HG02885 (cell line): ENCODE data around the gene PAPSS1.

Experiments used
- ATAC-seq: cut with Tn5 transposase; IDR thresholded peaks from one replicate; pipeline ENCODE4 v1.9.1; 2021; ENCODE audit warnings: mild to moderate bottlenecking; ENCODE audit not compliant: unreplicated experiment, poor library complexity

The PAPSS1 gene

GRCh38 chr4:107635735-107636134 is 84.3 kb downstream of the PAPSS1 start:
- no peak for ATAC-seq

- ATAC-seq: no peak
Observed at GRCh38 chr4:107631560-107631959, 88.5 kb downstream of the PAPSS1 start.

- no peak for ATAC-seq
Observed at GRCh38 chr4:107630185-107630705, 89.8 kb downstream of the PAPSS1 start.

GRCh38 chr4:107629318-107629717 is 90.7 kb downstream of the PAPSS1 start:
- no peak for ATAC-seq

- no peak for ATAC-seq
Observed at GRCh38 chr4:107625391-107625902, 94.6 kb downstream of the PAPSS1 start.

GRCh38 chr4:107624024-107624423 is 96.0 kb downstream of the PAPSS1 start:
- no peak for ATAC-seq

- no peak for ATAC-seq
Observed at GRCh38 chr4:107622006-107622405, 98.0 kb downstream of the PAPSS1 start.

GRCh38 chr4:107619731-107620130 is 100.3 kb downstream of the PAPSS1 start:
- ATAC-seq: no peak

GRCh38 chr4:107619066-107619465 is 101.0 kb downstream of the PAPSS1 start:
- no peak for ATAC-seq

- ATAC-seq: no peak
Observed at GRCh38 chr4:107618656-107619055, 101.4 kb downstream of the PAPSS1 start.

GRCh38 chr4:107616838-107617389 is 103.1 kb downstream of the PAPSS1 start:
- ATAC-seq: no peak

GRCh38 chr4:107615809-107616208 is 104.2 kb downstream of the PAPSS1 start:
- no peak for ATAC-seq

GRCh38 chr4:107603430-107603829 is 116.6 kb downstream of the PAPSS1 start:
- ATAC-seq: no peak

- ATAC-seq: no peak
Observed at GRCh38 chr4:107600983-107601382, 119.1 kb downstream of the PAPSS1 start.

- no peak for ATAC-seq
Observed at GRCh38 chr4:107600436-107600835, 119.6 kb downstream of the PAPSS1 start.

GRCh38 chr4:107599841-107600240 is 120.2 kb downstream of the PAPSS1 start:
- no peak for ATAC-seq

- ATAC-seq: no peak
Observed at GRCh38 chr4:107593230-107593629, 126.8 kb downstream of the PAPSS1 start.

GRCh38 chr4:107592519-107592918 is 127.5 kb downstream of the PAPSS1 start:
- peak; percentile 98 for ATAC-seq

GRCh38 chr4:107589269-107589668 is 130.8 kb downstream of the PAPSS1 start:
- ATAC-seq: no peak

- ATAC-seq: no peak
Observed at GRCh38 chr4:107586371-107586770, 133.7 kb downstream of the PAPSS1 start.

- no peak for ATAC-seq
Observed at GRCh38 chr4:107579099-107579498, 140.9 kb downstream of the PAPSS1 start.

GRCh38 chr4:107578321-107578720 is 141.7 kb downstream of the PAPSS1 start:
- no peak for ATAC-seq
